ENCODE measurements around the gene EIF6. TPM values are rescaled to one million over a fixed set of nuclear protein-coding genes. Genes with fewer than 3 reads are reported as not detected.

EIF6 gene
- total RNA-seq, 4 donors from 2014 or later, result 111 to 229 (median 174) TPM

GRCh38 chr20:35283441-35284266, 918 bp downstream of the EIF6 start:
- WGBS, result 43% methylated on average over 10 of the region's 24 CpGs
- no peak for DNase-seq (ENCODE audit: low spot score in 2 of 2)
- TF ChIP-seq POLR2AphosphoS5 (IDR thresholded peaks at IDR 0.05) (no peak), EP300 (IDR thresholded peaks at IDR 0.05) (no peak), CTCF (IDR thresholded peaks at IDR 0.05) (no peak), POLR2A (IDR thresholded peaks at IDR 0.05) (no peak)
- H3K9me3 ChIP-seq, result no peaks in the 10 kb centered on the region
- H3K36me3 ChIP-seq, result peaks cover 21% of the 10 kb centered on the region
- H3K27me3 ChIP-seq, result no peaks in the 10 kb centered on the region
- peak overlapping the region; percentile 74 for H3K4me3 ChIP-seq
- peaks cover 54% of the 10 kb centered on the region for H3K4me1 ChIP-seq
- peak overlapping the region; percentile 92 for H3K27ac ChIP-seq

DNA sequence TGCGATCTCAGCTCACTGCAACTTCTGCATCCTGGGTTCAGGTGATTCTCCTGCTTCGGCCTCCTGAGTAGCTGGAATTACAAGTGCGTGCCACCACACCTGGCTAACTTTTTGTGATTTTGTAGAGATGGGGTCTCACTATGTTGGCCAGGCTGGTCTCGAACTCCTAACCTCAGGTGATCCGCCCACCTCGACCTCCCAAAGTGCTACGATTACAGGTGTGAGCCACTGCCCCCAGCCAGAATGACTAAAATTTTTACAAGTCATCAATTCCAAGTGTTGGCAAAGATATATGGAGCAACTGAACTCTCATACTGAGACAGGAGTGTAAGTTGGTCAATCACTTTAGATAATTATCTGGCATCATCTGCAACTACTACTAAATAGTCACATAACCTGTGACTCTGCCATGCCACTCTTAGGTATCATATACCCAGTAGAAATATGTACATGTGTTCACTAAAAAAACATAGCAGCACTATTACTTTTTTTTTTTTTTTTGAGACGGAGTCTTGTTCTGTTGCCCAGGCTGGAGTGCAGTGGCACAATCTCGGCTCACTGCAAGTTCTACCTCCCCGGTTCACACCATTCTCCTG, 3.0 kb downstream of the EIF6 start:
- TF ChIP-seq POLR2A (IDR thresholded peaks at IDR 0.05), result no peak
- 95% methylated on average over 10 of the region's 10 CpGs for WGBS
- Histone ChIP-seq H3K27ac (no peak overlapping the region), H3K9me3 (no peaks in the 10 kb centered on the region), H3K27me3 (no peaks in the 10 kb centered on the region), H3K4me3 (no peak overlapping the region), H3K36me3 (peaks cover 23% of the 10 kb centered on the region), H3K4me1 (peaks cover 69% of the 10 kb centered on the region)
- DNase-seq (ENCODE audit: low spot score in 2 of 2), result no peak

GRCh38 chr20:35280523-35280922, 4.0 kb downstream of the EIF6 start:
- Histone ChIP-seq H3K4me1 (peaks cover 78% of the 10 kb centered on the region), H3K36me3 (peaks cover 28% of the 10 kb centered on the region), H3K4me3 (no peak overlapping the region), H3K9me3 (no peaks in the 10 kb centered on the region), H3K27ac (peak overlapping the region; percentile 98), H3K27me3 (no peaks in the 10 kb centered on the region)
- DNase-seq (ENCODE audit: low spot score in 2 of 2), result no peak
- TF ChIP-seq POLR2A (IDR thresholded peaks at IDR 0.05) (no peak), POLR2AphosphoS5 (IDR thresholded peaks at IDR 0.05) (no peak), EP300 (IDR thresholded peaks at IDR 0.05) (no peak), CTCF (IDR thresholded peaks at IDR 0.05) (no peak)
- 80% methylated on average over 3 of the region's 6 CpGs for WGBS

GRCh38 chr20:35279533-35280174, 4.9 kb downstream of the EIF6 start:
- Histone ChIP-seq H3K27ac (peak overlapping the region; percentile 98), H3K4me1 (peaks cover 71% of the 10 kb centered on the region), H3K4me3 (no peak overlapping the region), H3K9me3 (no peaks in the 10 kb centered on the region), H3K27me3 (no peaks in the 10 kb centered on the region), H3K36me3 (peaks cover 36% of the 10 kb centered on the region)
- TF ChIP-seq CTCF (IDR thresholded peaks at IDR 0.05) (no peak), POLR2AphosphoS5 (IDR thresholded peaks at IDR 0.05) (no peak), EP300 (IDR thresholded peaks at IDR 0.05) (no peak), POLR2A (IDR thresholded peaks at IDR 0.05) (no peak)
- WGBS, result 87% methylated on average over 2 of the region's 7 CpGs
- no peak for DNase-seq (ENCODE audit: low spot score in 2 of 2)

GRCh38 chr20:35279040-35279439, 5.5 kb downstream of the EIF6 start:
- H3K36me3 ChIP-seq, result peaks cover 42% of the 10 kb centered on the region
- H3K4me3 ChIP-seq, result no peak overlapping the region
- DNase-seq (ENCODE audit: low spot score in 2 of 2), result no peak
- 79% methylated on average over 5 of the region's 5 CpGs for WGBS
- H3K27me3 ChIP-seq, result no peaks in the 10 kb centered on the region
- H3K4me1 ChIP-seq, result peaks cover 70% of the 10 kb centered on the region
- no peak for TF ChIP-seq POLR2A (IDR thresholded peaks at IDR 0.05)
- no peak for TF ChIP-seq POLR2AphosphoS5 (IDR thresholded peaks at IDR 0.05)
- TF ChIP-seq EP300 (IDR thresholded peaks at IDR 0.05), result no peak
- no peak for TF ChIP-seq CTCF (IDR thresholded peaks at IDR 0.05)
- H3K9me3 ChIP-seq, result no peaks in the 10 kb centered on the region
- H3K27ac ChIP-seq, result peak overlapping the region; percentile 98
